Stimulated activated CD8-positive, alpha-beta memory T cell treated with anti-CD3 and anti-CD28 coated beads, Interleukin-12 subunit alpha, Interleukin-12 subunit beta, amount 100 ng/mL, for 1 hour (primary cell): Measurements from ENCODE around the gene TYW1B.
"Not testable (repeated sequence)": the region's sequence is repeated elsewhere in the genome, so short reads cannot be mapped to it uniquely, and the experiment has no call there.

Source experiments
- DNase-seq: peaks from one replicate; pipeline ENCODE4 v3.0.0-alpha.2; 2020; ENCODE audit warnings: low read depth

TYW1B gene

GRCh38 chr7:72753229-72753628, 74.8 kb downstream of the TYW1B start:
- DNase-seq, result not testable (repeated sequence)

DNA sequence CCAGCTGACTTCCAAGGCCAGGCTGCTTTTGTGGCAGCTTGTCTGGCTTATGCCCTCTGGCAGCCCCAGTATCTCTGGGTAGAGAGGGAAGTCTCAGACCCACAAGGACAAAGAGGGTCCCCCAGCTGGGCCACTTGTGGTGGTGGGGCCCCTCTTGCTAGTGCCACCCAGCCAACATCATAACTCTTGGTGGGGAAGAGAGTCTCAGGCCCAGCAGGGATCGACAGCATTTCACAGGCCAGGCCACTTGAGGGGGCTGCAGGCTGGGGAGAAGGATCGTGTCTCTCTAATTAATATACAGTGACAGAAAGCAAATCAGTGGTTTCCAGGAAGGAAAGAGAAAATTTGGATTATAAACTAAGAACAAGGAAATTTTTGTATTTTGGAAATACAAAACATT, 76.0 kb downstream of the TYW1B start:
- no peak for DNase-seq

GRCh38 chr7:72751378-72751777, 76.6 kb downstream of the TYW1B start:
- DNase-seq, result no peak

- DNase-seq, result not testable (repeated sequence)
These were observed 79.4 kb downstream of the TYW1B start for GRCh38 chr7:72748649-72749048.

DNA sequence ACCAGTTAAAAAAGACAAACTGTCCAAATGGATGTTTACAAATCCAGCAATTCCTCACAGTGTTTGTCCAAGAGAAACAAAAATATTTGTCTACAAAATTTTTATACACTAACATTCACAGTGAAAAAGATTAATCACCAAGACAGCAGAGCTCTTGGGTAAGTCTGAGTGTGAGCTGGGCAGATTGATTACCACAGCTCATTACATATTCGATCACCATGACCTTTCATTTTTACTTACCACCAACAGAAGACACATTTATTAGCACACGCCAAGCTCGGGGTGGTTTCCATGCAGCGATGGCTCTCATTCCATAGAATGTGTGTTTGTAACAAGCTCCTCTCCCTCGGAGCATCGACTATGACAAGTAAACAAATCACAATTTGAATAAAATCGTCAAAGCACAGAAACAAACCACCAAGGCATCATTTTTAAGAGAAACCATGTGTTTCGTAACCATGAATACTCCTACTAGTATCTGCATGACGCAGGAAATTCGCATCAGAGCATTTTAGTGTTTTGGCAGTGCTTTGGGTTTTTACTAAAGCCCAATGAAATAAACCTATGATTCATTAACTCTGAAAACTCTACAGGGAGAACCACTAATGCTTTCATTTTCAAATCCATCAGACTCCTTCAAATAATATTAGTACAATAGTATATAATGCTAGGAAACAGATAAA, 83.6 kb downstream of the TYW1B start:
- DNase-seq, result not testable (repeated sequence)

- not testable (repeated sequence) for DNase-seq
These were observed 84.2 kb downstream of the TYW1B start for GRCh38 chr7:72743801-72744200.

DNA sequence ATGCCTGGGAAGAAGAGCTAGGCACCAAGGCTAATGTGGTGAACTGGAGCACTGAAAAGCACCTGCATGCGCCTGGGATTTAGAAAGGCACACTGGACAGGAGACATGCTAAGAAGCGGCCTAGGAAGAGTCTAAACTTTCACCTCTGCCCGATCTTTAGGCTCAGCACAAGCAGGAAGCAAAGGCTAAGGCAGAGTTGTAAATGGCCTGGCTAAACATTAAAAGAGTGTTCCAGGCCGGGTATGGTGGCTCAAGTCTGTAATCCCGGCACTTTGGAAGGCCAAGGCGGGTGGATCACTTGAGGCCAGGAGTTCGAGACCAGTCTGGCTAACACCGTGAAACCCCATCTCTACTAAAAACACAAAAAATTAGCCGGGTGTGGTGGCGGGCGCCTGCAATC, 88.3 kb downstream of the TYW1B start:
- not testable (repeated sequence) for DNase-seq

DNA sequence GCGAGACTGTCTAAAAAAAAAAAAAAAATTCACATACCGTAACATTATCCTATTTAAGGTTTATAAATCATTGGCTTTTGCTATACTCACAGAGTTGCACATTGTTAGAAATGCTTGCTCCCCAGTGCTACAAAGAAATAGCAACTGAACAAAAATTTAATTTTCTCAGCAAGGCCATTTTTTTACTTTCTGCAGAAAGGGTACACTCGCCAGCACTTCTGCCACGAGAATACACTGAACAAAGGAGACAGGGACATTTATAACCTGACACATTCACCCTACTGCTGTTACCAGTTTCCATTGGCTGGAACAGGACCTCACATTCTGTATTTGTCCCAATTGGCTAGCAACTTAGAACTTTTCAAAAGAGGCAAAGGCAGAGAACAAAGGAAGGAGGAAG, 92.1 kb downstream of the TYW1B start:
- DNase-seq, result not testable (repeated sequence)

DNA sequence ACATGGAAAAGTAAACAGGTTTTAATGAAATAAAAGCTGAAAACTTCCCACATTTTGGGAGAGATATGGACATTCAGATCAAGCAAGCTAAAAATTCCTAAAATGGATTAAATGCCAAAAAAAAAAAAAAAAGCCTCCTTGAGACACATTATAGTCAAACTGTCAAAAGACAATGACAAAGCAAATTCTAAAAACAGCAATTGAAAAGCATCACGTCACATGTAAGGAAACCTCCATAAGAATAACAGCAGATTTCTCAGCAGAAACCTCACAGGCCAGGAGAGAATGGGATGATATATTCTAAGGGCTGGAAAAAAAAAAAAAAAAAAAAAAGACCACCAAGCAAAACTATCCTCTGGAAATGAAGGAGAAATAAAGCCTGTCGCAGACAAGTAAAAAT, 97.2 kb downstream of the TYW1B start:
- DNase-seq, result not testable (repeated sequence)

DNA sequence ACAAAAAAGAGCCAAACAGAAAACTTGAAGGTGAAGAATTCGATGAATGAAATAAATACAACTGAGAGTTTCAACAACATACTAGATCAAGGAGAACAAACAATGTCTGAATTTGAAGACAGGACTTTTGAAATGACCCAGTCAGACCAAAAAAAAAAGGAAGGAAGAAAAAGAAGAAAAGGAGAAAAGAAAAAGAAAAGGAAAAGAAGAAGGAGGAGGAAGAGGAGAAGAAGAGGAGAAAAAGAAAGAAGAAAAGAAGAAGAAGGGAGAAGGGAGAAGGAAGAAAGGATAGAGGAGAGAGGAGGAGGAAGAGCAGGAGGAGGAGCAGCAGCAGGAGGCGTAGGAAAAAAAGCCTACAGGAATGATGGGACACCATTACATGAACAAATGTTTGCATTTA, 97.6 kb downstream of the TYW1B start:
- not testable (repeated sequence) for DNase-seq

DNA sequence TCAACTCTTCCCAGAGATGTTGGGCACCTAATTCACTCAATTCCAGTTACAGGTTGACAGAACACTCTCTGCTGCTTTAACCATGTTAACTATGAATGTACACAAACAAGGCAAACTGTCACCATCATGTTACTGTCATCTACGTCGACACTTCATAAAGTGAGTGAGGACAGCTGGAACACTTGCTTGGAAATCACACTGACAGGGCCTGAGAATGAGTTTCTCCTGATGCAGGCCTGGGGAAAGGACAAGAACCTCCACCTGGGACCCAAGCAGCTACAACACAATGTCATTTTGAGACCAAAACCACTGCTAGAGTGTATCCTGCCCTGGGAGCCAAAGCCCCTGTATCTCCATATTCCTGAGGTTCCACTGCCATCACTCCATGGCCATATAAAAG, 98.9 kb downstream of the TYW1B start:
- DNase-seq, result not testable (repeated sequence)

GRCh38 chr7:72722694-72723093, 105.3 kb downstream of the TYW1B start:
- not testable (repeated sequence) for DNase-seq

DNA sequence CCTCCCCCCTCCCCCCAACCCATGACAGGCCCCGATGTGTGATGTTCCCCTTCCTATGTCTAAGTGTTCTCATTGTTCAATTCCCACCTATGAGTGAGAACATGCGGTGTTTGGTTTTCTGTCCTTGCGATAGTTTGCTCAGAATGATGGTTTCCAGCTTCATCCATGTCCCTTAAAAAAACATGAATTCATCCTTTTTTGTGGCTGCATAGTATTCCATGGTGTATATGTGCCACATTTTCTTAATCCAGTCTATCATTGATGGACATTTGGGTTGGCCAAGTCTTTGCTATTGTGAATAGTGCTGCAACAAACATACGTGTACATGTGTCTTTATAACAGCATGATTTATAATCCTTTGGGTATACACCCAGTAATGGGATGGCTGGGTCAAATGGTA, 107.1 kb downstream of the TYW1B start:
- not testable (repeated sequence) for DNase-seq

DNA sequence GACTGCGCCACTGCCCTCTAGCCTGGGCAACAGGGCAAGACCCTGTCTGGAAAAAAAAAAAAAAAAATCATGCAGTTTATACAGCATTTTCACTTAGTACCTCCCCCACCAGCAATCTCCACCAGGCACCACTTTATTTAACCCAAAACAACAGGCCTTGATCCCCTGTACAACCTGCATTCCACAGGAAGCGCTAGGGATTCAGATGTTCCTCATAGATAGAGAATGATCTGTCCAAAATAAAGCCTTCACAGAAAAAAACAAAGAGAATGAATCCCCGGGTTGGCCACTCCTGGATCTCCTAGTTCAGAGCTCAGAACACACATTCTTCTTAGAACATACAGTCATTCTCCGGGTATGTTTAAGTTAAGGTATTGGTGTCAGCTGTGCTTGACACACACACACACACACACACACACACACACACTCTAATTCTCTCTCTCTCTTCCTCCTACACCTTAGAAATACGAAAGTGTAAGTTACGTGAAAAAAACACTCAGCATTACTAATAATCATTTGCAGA, 110.7 kb downstream of the TYW1B start:
- not testable (repeated sequence) for DNase-seq

- not testable (repeated sequence) for DNase-seq
These were observed 116.1 kb downstream of the TYW1B start for GRCh38 chr7:72711927-72712326.

DNA sequence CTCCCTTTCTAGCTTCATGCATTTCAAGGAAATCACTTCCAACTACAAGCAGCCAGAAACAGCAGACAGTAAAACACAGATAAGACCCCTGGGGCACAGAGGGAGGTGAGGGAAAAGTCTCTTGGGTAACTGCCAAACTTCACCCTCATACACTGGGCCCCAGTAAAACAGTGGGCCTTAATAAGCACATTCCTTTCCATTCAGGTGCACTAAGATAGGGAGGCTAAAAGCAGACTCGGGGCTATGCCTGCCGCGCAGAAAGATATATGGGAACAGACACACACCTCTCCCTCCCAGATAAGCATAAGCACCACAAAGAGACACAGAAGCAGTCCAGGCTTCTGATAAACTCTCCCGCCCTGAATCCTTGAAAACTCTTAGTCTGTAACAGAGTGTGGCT, 117.0 kb downstream of the TYW1B start:
- no peak for DNase-seq

DNA sequence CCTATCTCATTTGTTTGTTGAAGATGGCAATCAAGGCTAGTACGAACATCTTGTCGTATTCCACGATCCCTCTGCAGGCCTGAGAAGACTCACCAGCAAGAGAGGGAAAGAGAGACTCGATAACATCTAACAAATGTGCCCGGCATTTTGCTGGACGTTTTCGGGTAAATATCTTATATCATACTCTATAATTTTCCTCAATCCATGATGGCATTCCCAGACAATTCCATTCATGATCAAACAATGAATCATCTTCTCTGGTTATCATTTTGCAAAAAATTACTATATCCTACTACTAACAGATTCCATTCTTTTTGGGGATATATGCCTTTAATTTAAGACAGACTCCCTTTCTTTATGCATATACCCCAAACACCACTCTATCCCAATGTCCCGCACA, 118.1 kb downstream of the TYW1B start:
- no peak for DNase-seq

DNA sequence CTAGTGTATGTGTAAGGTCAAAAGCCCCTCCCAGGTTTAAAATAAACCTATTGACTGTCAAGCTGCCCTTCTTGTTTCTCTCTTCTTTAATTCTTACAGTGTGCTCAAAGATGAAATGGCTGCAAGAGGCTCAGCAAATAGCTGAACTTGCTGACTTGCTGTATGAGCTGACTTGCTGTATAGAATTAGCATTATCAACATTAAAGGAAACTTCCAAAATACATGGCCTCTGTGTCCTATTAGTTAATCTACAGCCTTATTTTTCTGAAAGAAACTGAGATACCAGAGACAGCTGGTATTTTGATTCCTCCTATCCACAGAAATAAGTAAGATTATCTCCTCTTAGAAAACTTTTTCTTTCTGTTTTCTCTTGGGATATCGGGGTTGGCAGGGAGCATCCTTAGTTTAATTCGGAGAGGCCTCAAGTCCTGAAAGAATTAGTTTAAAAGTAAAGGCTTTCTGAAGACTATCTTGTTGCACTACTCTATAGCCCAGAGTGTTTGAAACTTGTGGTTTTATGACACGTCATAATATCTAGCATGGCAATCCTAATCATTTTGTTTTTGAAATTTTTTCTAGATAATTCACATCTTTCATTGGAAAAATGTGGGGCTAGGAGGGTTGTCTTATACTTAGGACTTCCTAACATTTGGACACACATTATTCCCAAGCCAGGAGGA, 119.5 kb downstream of the TYW1B start:
- DNase-seq, result not testable (repeated sequence)

- no peak for DNase-seq
These were observed 121.5 kb downstream of the TYW1B start for GRCh38 chr7:72706521-72706920.

DNA sequence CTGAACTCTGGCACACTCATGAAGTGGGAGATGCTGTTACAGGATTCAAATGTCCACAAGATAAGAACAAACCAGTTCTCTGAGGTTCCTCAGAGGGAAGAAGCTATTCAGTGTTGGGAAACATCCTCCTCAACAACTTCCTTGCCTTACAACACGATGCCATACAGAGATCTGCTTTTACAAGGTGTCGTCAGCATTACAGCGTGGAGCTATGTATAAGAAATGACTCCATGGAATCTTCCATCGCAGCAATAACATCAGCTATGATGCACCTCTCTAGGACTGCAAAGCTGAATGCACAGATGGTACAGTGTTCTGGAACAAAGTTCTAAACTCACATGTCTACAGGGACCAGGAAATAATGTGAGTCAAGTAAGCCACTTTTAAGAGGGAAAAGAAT, 122.3 kb downstream of the TYW1B start:
- DNase-seq, result not testable (repeated sequence)

GRCh38 chr7:72704894-72705293, 123.1 kb downstream of the TYW1B start:
- DNase-seq, result no peak

GRCh38 chr7:72700548-72700947, 127.5 kb downstream of the TYW1B start:
- DNase-seq, result not testable (repeated sequence)

- DNase-seq, result not testable (repeated sequence)
These were observed 130.9 kb downstream of the TYW1B start for GRCh38 chr7:72697066-72697465.
